Measurements from ENCODE around the gene ATP5F1D.
"Not testable (repeated sequence)": the region's sequence is repeated elsewhere in the genome, so short reads cannot be mapped to it uniquely, and the experiment has no call there.

Gene ATP5F1D

DNA sequence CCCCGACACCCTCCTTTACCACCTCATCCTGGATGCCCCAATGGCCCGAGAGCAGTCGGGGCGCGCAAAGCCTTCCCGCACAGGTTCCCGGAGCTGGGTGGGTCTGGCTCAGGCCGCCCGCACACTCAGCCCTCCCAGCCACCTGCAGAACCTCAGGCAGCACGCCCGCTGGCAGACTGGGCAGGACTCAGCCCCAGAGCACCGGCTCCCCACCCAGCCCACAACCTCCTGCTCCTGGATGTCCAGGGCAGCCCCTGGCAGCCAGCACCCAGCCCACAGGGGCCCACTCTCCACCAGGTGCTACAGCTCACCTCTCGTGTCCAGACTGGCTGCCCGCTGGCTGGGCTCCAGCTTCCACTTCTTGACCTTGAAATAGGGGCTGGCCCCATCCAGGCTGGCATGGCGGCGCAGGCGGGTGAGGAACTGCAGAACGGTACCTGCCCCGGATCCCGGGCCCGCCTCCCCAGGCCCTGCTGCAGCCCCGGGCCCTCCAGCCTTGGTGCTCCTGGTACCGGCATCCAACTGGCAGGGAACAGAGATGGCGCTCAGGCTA lies 8.4 kb upstream of the ATP5F1D start:
- no peak for DNase-seq

DNA sequence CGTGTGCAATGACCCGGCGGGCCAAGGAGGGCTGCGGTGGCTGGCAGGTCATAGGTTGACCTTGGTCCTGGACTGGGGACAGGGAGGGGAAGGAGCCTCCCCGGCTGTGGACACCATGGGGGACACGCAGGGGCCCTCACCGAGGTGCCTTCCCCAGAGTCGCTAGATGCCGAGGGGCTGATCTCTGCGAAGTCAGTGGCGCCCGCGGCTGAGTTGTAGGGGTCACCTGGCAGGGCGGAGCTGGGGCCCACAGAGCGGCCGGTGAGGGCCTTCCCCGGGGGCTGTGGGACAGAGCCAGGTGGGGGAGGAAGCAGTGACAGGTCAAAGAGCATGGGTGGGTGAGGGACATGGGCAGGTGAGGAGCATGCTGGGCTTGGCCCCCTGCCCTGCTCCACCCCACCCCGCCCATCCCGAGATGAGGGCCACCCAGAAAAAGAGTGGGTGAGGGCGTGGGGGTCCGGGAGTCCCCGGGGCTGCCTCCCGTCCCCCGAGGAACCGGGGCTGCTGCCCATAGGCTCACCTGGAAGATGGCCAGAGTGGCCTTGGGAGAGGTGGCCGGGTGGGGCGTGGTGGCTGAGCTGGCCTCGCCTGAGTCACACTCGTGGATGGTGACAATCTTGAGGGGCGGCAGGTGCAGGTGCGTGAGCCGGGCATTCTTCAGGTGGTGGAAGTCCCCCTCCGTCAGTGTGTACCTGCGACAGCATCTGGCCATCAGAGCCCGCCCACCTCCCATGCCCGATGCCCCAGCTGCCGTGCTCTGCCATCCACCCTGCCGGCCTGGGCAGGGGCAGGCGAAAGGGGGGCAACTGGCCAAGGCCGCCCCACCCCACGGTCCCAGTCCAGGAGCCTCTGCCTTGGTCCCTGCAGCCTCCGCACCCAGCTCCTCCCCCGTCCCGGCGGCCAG lies 7.2 kb upstream of the ATP5F1D start:
- no peak for DNase-seq

DNA sequence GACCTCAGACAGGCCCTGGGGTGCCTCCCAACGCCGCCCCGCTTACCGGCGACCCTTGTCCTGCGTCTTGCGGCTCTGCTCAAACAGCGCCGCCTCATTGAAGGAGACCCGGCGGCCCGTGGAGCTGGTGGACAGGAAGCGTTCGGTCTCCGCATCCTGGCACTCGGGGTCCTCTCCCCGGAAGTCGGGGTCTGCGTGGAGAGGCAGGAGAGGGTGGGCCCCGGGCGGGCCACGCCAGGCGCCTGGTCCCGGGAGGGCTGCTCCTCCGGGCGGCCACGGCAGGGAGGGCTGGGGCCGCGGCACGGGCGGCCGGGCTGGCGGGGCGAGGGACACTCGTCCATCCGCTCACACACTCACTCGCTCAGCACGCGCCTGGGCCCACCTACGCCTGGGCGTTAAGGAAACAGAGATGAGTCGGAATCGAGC lies 6.6 kb upstream of the ATP5F1D start:
- no peak for DNase-seq

DNA sequence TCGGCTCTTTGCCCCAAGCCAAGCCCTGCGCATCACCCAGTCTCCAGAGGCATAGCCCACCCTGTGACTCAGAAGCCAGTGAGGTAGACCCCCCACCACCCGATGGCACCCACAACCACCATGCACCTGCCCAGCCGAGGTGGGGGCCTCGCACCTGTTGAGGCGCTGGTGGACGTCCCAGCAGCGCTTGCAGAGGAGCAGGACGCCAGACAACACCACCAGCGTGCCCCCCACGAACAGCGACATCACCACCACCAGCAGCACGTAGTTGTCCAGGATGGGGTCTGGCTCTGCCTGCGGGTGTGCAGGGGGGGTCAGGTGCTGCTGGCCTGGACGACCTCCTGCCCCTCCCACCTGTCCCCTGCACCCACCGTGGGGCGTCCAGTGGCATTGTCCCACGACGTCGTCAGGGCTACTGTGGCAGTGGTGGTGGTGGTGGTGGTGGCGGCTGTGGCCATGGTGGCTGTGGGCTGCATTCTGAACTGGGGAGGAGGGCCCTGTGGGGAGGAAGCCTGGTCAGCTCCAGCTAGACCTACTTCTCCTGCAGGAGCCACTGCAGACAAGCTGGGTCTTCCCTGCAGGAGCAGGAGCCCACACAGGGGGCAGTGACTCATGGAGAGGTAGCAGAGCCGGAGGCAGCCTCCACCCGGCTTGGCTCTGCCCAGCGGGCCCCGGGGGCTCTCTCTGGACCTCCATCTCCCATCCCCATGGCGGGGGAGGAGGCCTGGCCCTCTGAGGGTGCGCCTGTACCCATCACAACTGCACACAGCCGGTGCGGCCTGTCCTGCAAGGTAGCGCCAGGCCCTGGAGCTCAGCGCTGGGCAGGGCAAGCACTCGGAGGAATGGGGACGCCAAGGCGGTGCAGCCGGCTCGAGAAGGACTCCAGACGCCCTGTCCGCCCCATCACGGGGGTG lies 5.7 kb upstream of the ATP5F1D start:
- no peak for DNase-seq

DNA sequence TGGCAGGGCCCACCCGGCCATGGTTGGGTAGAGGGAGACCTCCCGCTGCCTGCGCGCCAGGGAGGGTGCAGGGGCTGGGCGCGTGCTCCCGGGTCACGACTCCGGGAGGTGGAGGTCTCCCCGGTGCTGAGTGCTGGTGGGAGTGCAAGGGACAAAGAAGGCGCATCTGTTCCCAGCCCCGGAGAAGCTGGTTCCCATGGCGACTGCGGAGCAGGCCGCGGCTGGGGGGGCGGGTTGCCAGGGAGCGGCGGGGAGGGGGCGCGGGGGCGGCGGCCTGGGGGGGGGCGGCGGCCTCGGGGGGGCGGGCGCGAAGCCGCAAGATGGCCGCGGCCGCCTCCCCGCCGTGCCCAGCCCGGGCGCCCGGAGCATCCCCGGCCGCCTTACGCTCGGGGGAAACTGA lies 5.0 kb upstream of the ATP5F1D start:
- DNase-seq = no peak

DNA sequence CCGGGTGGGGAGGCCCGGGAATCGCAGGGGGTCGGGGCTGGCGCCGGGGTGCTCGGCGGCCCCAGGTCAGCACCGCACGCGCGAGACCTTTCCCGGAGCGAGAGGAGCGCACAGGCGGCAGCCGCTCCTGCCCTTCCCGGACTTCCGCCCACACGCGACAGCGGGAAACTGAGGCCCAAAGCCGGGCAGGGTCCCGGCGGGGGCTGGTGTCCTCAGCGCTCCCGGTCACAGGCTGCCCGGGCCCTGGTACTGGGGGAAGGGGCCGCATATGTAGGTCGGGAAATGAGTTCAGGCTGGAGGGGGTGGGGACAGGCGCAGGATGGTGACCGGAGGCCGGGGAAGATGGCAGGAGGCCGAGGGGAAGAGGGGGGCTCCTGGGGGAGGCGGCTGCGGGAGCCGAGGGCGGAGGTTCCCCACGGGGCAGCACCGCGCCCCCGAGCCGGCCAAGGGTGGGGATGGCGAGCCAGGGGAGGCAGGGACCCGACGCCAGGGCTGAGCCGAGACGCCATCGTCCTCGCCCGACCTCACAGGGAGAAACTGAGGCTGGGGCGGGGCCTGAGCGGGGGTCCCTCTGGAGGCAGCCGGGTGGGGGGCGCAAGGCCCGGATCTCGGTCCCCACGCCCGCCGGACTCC lies 4.4 kb upstream of the ATP5F1D start:
- no peak for DNase-seq

DNA sequence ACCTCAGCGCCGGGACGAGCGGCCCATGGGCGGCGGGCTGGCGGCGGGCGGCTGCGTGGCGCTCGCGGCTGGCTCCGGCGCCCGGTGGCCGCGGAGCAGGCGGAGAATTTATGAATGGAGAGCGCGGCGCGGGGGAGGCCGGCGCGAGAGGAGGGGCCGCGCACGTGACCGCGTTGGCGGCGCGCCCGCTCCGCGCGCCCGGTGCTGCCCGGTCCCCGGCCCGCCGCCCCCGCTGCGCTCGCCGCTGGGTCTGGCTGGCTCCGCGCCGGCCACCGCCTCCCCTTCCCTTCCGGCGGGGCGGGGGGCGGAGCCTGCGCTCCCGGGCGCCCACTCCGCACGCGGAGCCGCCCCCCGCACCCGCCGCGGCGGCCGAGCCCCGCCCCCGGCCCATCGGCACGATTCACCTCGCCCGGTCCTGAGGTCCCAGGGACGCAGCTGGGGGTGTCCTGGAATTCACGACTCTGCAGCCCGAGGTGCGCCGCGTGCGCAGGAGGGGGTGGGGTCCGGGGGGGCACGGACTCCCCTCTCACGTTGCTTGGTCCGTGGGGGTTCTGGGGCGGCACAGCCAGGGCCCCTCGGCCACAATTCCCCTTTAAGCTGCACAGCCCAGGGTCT lies 3.7 kb upstream of the ATP5F1D start, which contains the start of gene CBARP:
TSS of gene CBARP (minus strand) at position 252 of the 615 bp plus-strand sequence. CDS start 1,905 bp downstream, outside the sequence.
- peak in 1 of 2 donors; percentile 53 for DNase-seq

DNA sequence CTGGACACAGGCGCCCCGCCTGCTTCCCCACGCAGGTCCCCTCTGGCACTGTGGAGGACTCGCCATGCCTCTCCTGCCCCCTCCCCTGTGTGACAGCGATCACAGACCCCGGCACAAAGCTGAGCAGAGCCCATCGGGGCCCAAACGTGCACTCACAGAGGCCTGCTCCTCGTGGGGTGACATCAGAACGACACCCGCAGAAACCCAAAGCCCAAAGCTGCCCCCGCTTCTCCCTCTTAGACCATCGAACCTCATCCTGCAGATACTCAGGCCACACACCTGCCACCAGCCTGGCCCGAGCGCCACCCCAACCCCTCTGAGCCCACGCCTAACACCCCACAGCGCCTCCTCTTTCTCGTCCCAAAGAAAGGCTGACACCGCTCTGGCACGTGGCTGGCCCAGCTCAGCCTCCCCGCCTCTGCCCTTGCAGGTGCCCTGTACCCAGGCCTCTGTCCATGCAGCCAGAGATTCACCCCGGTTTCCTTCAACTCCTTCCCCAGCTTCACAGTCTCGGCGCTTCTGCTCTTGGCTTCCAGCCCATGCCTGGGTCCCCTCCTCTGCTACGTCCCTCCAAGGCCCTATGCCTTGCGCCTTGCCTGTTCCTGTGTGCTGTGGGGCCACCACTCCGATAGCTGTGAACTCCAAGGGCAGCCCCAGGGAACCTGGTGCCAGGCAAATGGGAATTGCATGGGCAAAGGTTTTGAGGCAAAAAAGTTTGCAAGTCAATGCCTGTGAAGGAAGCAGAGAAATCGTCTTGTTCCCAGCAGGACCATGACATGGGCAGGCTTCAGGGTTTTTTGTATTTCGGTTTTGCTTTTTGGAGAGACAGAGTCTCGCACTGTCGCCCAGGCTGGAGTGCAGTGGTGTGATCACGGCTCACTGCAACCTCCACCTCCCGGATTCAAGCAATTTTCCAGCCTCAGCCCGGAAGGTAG lies 2.9 kb upstream of the ATP5F1D start:
- DNase-seq = no peak

DNA sequence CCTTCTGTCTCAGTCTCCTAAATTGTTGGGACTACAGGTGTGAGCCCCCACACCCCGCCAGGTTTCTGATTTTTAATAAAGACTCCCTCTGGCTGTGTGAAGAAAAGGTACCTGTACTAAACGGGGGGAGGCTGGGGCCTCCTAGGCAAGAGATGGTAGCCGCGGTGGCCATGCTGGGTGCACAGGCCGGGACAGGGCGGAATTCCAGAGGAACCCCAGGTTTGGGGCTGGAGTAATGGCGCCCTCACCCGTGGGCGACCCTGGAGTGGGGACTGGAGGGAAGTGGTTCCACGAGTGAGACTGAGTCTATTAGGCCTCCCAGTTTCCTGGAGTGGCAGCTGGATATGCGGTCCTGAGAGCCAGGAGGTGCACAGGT lies 2.1 kb upstream of the ATP5F1D start:
- DNase-seq = no peak

DNA sequence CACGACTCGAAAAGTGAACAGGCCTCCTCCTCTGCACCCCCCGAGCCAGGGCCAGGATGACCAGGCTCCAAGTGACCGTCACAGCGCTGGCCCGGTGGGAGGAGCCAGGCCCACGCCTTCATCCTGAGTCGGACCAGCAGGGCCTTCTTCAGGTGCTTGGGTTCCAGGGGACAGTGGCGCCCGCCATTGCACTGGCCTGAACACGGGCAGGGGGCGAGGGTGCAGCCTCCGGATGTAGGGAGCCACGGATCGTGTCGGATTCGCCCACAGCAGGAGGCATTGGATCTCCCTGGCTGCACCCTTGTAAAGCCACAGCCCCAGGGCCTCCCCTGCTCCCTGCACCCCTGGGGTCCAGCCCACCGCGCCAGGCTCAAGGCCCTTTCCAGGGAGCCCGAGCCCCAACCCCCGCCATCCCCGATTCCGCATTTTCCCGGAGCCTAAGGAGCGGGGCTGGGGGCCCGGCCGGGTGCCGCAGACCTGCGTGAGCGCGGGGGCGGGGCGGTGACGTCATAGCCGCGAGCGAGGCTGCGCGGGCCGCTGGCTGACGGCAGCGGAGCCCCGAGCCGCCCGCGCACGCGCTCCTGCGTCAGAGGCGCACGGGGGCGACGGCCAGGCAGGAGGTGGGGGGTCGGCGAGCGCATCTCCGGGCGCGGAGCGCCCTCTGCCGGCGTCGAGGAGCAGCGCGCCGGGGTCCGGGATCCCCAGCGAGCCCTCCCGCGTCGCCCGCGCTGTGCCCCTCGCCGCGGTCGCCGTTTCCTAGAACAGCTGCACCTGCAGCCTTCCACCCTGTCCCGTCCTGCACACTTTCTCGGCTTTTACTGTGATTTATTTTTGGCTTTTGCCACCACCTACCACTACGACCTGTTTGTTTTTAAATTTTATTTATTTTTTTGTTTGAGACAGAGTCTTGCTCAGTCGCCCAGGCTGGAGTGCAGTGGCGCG lies 1.5 kb upstream of the ATP5F1D start:
- peak; percentile 93 to 95 for DNase-seq

DNA sequence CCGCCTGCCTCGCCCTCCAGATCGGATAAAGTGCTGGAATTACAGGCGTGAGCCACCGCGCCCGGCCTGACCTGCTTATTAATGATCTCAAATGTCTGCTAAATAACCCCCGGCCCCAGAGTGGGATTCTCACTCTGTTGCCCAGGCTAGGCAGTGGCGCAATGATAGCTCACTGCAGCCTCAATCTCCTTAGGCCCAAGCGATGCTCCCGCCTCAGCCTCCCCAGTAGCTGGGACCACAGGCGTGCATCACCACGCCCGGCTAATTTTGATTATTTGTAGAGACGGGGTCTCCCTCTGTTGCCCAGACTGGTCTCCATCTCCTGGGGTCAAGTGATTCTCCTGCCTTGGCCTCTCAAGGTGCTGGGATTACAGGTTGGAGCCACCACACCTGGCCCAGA lies 626 bp upstream of the ATP5F1D start:
- DNase-seq = no peak

DNA sequence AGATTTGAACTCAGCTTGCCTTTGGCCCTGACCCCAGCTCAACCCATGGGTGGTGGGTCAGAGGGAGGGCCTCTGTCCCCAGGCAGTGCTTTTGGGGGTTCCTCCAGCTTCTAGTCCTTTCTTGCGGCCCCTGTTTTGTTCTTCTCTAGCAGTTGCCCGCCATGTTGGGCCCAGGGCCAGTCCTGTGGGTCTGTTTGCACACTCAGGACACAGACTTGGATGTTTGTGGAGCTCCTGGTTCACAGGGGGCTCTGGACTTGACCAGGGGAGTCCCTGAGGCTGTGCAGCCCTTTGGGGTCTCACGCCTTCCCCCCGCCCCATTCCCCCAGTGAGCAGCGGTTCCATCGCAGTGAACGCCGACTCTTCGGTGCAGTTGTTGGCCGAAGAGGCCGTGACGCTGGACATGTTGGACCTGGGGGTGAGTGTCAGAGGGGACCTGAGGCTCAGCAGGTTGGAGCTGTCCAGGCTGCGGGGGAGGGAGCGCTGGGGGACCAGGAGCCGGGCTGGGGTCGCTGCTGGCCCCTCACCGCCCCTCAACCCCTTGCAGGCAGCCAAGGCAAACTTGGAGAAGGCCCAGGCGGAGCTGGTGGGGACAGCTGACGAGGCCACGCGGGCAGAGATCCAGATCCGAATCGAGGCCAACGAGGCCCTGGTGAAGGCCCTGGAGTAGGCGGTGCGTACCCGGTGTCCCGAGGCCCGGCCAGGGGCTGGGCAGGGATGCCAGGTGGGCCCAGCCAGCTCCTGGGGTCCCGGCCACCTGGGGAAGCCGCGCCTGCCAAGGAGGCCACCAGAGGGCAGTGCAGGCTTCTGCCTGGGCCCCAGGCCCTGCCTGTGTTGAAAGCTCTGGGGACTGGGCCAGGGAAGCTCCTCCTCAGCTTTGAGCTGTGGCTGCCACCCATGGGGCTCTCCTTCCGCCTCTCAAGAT lies 2.5 kb downstream of the ATP5F1D start:
- DNase-seq = peak; percentile 86 to 87

DNA sequence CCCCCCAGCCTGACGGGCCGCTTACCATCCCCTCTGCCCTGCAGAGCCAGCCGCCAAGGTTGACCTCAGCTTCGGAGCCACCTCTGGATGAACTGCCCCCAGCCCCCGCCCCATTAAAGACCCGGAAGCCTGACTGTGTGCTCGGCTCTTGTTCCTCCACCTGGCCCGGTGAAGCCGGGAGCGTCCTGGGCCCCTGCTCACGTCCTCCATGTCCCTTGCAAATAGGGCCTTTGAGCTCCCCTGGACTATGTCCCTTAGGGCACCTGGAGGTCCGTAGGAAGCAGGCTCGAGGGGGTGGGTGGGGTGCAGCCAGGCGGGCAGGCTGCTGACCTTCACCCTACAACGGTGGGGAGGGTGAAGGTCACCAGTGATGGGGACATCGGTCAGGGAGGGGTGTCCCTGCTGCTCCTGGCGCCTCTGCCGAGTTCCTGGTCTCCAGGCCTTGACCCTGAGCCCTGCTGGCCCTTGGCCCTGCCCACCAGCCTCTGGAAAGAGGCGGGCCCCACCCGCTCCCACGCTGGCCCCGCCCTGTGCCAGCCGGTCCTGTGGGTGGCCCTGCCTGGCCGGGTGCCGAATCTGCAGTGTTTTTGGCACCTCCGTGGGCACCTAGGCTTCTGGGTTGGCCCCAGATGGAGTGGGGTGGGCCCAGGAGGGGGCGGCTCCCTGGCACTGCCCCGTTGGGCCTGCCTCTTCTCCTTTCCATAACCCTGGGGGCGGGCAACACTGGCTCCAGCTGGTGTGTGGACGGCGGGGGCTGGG lies 3.3 kb downstream of the ATP5F1D start:
- DNase-seq = no peak

DNA sequence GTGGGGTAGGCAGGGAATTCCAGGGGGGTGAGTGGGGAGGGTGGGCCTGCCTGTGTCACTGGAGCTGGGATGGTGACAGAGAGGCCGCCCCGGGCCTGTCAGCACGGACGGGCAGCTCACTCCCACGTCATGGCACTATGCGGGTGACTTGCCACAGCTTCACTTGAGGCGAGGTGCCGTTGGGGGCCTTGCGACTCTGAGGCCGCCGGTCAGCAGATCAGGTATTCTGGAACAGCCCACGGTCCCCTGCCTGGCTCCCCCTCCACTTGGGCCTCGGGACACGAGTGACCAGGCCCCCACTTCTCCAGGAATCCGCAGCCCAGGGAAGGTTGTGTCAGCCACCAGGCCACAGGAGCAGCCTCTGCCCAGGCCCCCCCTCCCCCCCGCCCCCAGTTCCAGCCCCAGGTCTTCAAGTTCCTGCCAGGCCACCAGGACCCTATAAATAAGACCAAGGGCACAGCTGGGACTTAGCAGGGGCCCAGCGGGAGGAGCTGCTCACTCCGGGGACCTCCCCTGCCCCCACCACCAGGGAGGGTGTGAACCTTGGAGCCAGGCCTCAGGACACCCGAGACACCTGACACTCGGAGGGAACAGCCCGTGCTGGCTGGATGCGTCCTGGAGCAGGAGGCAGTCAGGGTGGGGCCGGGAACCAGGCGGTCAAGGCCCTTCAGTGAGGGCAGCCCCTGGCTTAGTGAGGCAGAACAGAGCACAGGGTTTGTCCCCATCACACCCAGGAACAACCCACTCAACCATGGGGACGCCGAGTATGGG lies 4.1 kb downstream of the ATP5F1D start:
- DNase-seq = no peak

DNA sequence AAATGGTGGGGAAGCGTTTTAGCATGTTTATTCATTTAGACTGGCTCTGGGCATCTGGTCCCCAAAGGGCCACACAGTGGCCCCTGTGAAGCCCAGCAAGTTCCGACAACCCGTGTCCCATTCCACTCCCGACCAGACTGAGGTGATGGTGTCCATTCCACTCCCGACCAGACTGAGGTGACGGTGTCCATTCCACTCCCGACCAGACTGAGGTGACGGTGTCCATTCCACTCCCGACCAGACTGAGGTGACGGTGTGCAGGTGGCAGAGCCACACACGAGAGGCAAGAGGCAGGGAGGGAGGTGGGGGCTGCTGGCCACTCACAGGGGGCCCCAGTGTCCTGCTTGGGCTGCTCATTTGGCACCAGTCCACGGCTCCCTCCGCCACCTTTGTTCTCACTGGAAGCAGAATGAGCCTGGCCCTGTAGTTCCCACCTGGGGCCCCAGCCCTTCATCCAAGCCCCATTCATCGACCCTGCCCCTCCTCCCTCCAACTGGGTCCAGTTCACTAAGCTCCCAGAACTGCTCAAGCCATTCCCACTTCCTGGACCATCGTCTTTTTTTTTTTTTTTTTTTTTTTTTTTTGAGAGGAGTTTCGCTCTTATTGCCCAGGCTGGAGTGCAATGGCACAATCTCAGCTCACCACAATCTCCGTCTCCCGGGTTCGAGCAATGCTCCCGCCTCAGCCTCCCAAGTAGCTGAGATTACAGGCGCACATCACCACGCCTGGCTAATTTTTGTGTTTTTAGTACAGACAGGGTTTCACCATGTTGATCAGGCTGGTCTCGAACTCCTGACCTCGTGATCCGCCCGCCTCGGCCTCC lies 4.9 kb downstream of the ATP5F1D start:
- not testable (repeated sequence) for DNase-seq

DNA sequence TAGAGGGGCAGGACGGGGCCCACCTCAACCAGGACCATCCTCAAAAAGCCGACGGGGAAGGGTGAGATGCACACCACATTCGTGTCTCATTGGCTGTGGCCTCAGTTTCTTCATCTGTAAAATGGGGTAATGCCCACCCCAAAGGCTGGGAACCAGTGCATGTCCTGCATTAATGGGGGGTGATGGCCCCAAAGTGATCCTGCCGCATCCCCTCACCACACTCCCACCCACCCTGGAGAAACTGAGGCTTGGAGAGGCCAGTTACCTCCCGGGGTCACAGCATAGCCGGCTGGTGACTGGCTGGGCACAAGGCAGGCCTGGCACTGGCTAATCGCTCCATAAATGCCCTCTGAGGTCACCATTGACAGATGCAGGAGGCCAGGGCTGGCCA lies 6.2 kb downstream of the ATP5F1D start:
- DNase-seq = no peak
